ENCODE data around the gene PPFIA4. TPM values are rescaled to one million over a fixed set of nuclear protein-coding genes. Genes with fewer than 3 reads are reported as not detected.

PPFIA4 gene
- total and polyA plus RNA-seq, 9 of the 15 experiments (the other 6 are each of a cell fraction or from before 2014, with no cell fraction given), result 0.07 to 12.0 (median 0.70) TPM

GRCh38 chr1:203093754-203094410 lies 67.6 kb downstream of the PPFIA4 start:
- 0% methylated on average over 1 of the region's 1 CpG for WGBS (ENCODE audit: insufficient coverage, low coverage, missing lambda C conversion rate)

More at GRCh38 chr1:203093754-203094410, 67.6 kb downstream of the PPFIA4 start:
- BruUV-seq (replicated peaks), result no TSS peak
- no peak overlapping the region for H3K4me3 ChIP-seq
- no peak overlapping the region for H3K4me2 ChIP-seq (ENCODE audit: insufficient read depth, low read length)
- no peaks in the 10 kb centered on the region for H3K36me3 ChIP-seq (ENCODE audit: control insufficient read depth, insufficient read depth, low read length)
- ATAC-seq (no peak), FAIRE-seq (no peak), DNase-seq (ENCODE audit: extremely low read depth in 1 of 4, low spot score in 3 of 4) (no peak)
- no peak overlapping the region for H2AFZ ChIP-seq (ENCODE audit: low read depth, low read length)
- no peaks in the 10 kb centered on the region for H3K9me3 ChIP-seq (replicated peaks; ENCODE audit: control insufficient read depth, insufficient read depth, low read depth, low read length)
- H3K4me1 ChIP-seq (replicated peaks in 1 of 2; ENCODE audit: control insufficient read depth in 2 of 2, insufficient read depth in 2 of 2, low read length in 2 of 2), result no peaks in the 10 kb centered on the region
- ChIA-PET POLR2A (interaction anchor here (0.7 kb wide), 1 partner anchor 129 kb away, joined by 3 read pairs; no protein-coding TSS in a partner anchor), CTCF (ENCODE audit: low intra/inter-chr PET ratio) (no interaction called here)
- H4K20me1 ChIP-seq (replicated peaks; ENCODE audit: control insufficient read depth, insufficient read depth, low read length), result no peaks in the 10 kb centered on the region
- no peaks in the 10 kb centered on the region for H3K9me1 ChIP-seq (ENCODE audit: control insufficient read depth, insufficient read depth, low read length)
- H3K27ac ChIP-seq (ENCODE audit: extremely low read depth, low read depth, low read length), result no peak overlapping the region
- H3K9ac ChIP-seq (ENCODE audit: insufficient read depth in 1 of 2, low read depth in 2 of 2, low read length in 2 of 2), result no peak overlapping the region
- TF ChIP-seq ZBTB12 (CRISPR knock-in tag; IDR thresholded peaks at IDR 0.05), result no peak
- TF ChIP-seq HINFP (tag; conservative IDR thresholded peaks at IDR 0.05; ENCODE audit: low read depth), result no peak
- TF ChIP-seq BMI1 (IDR thresholded peaks at IDR 0.05; ENCODE audit: low read length), result no peak
- TF ChIP-seq ZNF165 (CRISPR knock-in tag; IDR thresholded peaks at IDR 0.05; ENCODE audit: borderline replicate concordance), result no peak
- no peak for TF ChIP-seq ZNF395 (CRISPR knock-in tag; IDR thresholded peaks at IDR 0.05)
- no peak for TF ChIP-seq GATA2 (CRISPR knock-in tag; IDR thresholded peaks at IDR 0.05)
- no peak for TF ChIP-seq ZNF197 (CRISPR knock-in tag; IDR thresholded peaks at IDR 0.05; ENCODE audit: low read depth)
- TF ChIP-seq ZNF121 (CRISPR knock-in tag; conservative IDR thresholded peaks at IDR 0.05), result no peak
- TF ChIP-seq HBP1 (CRISPR knock-in tag; IDR thresholded peaks at IDR 0.05), result no peak
- no peaks in the 10 kb centered on the region for H3K79me2 ChIP-seq (ENCODE audit: control insufficient read depth, insufficient read depth, low read length)
- in situ Hi-C loops (cut with MboI) (no loop called here), intact Hi-C loops (cut with micrococcal nuclease) (no loop called here)
- H3K27me3 ChIP-seq (ENCODE audit: control insufficient read depth in 2 of 2, insufficient read depth in 2 of 2, low read length in 2 of 2), result peaks cover 8 to 20% of the 10 kb centered on the region in 2 experiments; a peak in 4 of 5 replicates
